ENCODE measurements around the gene RBM27. TPM values are rescaled to one million over a fixed set of nuclear protein-coding genes. Genes with fewer than 3 reads are reported as not detected.

RBM27 gene
- total and polyA plus RNA-seq, 4 donors, result 7.3 to 24.9 (median 16.8) TPM

- intact Hi-C loops (cut with DNase I), result no loop called here
- H3K36me3 ChIP-seq (ENCODE audit: control insufficient read depth in 1 of 2, insufficient read depth in 2 of 2, low read length in 1 of 2), result no peaks in the 10 kb centered on the region
- 8 to 11% methylated on average over 6 of the region's 6 CpGs for WGBS, 2 donors
These were observed 28.8 kb downstream of the RBM27 start for GRCh38 chr5:146232223-146232622.

GRCh38 chr5:146233441-146233840 is 30.0 kb downstream of the RBM27 start:
- no peaks in the 10 kb centered on the region for H3K36me3 ChIP-seq (ENCODE audit: control insufficient read depth in 1 of 2, insufficient read depth in 2 of 2, low read length in 1 of 2)
- DNase-seq, result peak in 1 of 2 donors; percentile 51

More at GRCh38 chr5:146232223-146232622, 28.8 kb downstream of the RBM27 start:
- Histone ChIP-seq H3K4me1 (ENCODE audit: control insufficient read depth in 1 of 2, insufficient read depth in 2 of 2, low read length in 2 of 2) (no peaks in the 10 kb centered on the region), H3K9me3 (ENCODE audit: control insufficient read depth, low read length) (no peaks in the 10 kb centered on the region), H3K4me3 (ENCODE audit: low read length in 2 of 2) (no peak overlapping the region), H3K27me3 (ENCODE audit: control insufficient read depth in 1 of 2, insufficient read depth in 2 of 2, low read length in 1 of 2) (no peaks in the 10 kb centered on the region), H3K27ac (ENCODE audit: low read depth in 1 of 2, low read length in 2 of 2) (peak overlapping the region in 1 of 2 donors; percentile 57)
- ATAC-seq (ENCODE audit: low FRiP score) (no peak), DNase-seq (no peak)

GRCh38 chr5:146238973-146239372 is 35.6 kb downstream of the RBM27 start:
- ATAC-seq (ENCODE audit: low FRiP score) (no peak), DNase-seq (no peak)
- no peaks in the 10 kb centered on the region for H3K36me3 ChIP-seq (ENCODE audit: control insufficient read depth in 1 of 2, insufficient read depth in 2 of 2, low read length in 1 of 2)
- H3K9me3 ChIP-seq (ENCODE audit: control insufficient read depth, low read length), result no peaks in the 10 kb centered on the region
- H3K4me3 ChIP-seq (ENCODE audit: low read length in 2 of 2), result no peak overlapping the region
- H3K27me3 ChIP-seq (ENCODE audit: control insufficient read depth in 1 of 2, insufficient read depth in 2 of 2, low read length in 1 of 2), result no peaks in the 10 kb centered on the region
- intact Hi-C loops (cut with DNase I), result no loop called here
- H3K27ac ChIP-seq (ENCODE audit: low read depth in 1 of 2, low read length in 2 of 2), result no peak overlapping the region
- peaks cover 0 to 4% of the 10 kb centered on the region in 2 donors for H3K4me1 ChIP-seq (ENCODE audit: control insufficient read depth in 1 of 2, insufficient read depth in 2 of 2, low read length in 2 of 2)
- 67 to 86% methylated on average over 1 of the region's 1 CpG for WGBS, 2 donors

More at GRCh38 chr5:146233441-146233840, 30.0 kb downstream of the RBM27 start:
- Histone ChIP-seq H3K9me3 (ENCODE audit: control insufficient read depth, low read length) (no peaks in the 10 kb centered on the region), H3K4me1 (ENCODE audit: control insufficient read depth in 1 of 2, insufficient read depth in 2 of 2, low read length in 2 of 2) (no peaks in the 10 kb centered on the region), H3K27ac (ENCODE audit: low read depth in 1 of 2, low read length in 2 of 2) (peak overlapping the region in 1 of 2 donors; percentile 48), H3K27me3 (ENCODE audit: control insufficient read depth in 1 of 2, insufficient read depth in 2 of 2, low read length in 1 of 2) (no peaks in the 10 kb centered on the region), H3K4me3 (ENCODE audit: low read length in 2 of 2) (no peak overlapping the region)
- intact Hi-C loops (cut with DNase I), result no loop called here
- ATAC-seq (ENCODE audit: low FRiP score), result peak; percentile 62
- 3 to 8% methylated on average over 5 of the region's 5 CpGs for WGBS, 2 donors

DNA sequence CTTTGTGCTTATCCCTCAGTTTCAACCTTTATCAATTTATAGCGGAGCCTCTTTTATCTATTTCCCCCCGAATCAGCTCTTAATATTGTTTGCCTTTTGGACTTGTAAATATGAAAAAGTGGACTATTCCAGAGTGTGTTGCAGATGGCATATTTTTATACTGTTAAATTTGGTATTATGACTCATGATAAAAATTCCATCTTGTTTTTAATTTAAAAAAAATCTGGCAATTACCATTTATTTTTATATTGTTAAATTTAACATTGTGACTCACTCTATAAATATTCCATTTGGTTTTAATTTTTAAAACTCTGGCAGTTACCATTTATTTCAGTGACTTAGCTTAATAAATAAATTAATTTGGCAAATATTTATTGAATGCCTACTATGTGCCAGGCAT is 37.5 kb downstream of the RBM27 start:
- peaks cover 0 to 4% of the 10 kb centered on the region in 2 donors for H3K4me1 ChIP-seq (ENCODE audit: control insufficient read depth in 1 of 2, insufficient read depth in 2 of 2, low read length in 2 of 2)
- peak overlapping the region in 1 of 2 donors; percentile 2 for H3K27ac ChIP-seq (ENCODE audit: low read depth in 1 of 2, low read length in 2 of 2)
- H3K36me3 ChIP-seq (ENCODE audit: control insufficient read depth in 1 of 2, insufficient read depth in 2 of 2, low read length in 1 of 2), result no peaks in the 10 kb centered on the region
- intact Hi-C loops (cut with DNase I), result loop anchor here (5.0 kb wide), 2 partner anchors 39 to 59 kb away; partner anchors contain the start of genes LARS1 (in 1 of the 2) and RBM27 (in 1 of the 2)
- H3K27me3 ChIP-seq (ENCODE audit: control insufficient read depth in 1 of 2, insufficient read depth in 2 of 2, low read length in 1 of 2), result no peaks in the 10 kb centered on the region
- DNase-seq (no peak), ATAC-seq (ENCODE audit: low FRiP score) (peak; percentile 40)
- H3K9me3 ChIP-seq (ENCODE audit: control insufficient read depth, low read length), result no peaks in the 10 kb centered on the region
- no peak overlapping the region for H3K4me3 ChIP-seq (ENCODE audit: low read length in 2 of 2)
- 0 to 8% methylated on average over 2 of the region's 2 CpGs for WGBS, 2 donors

- no peak overlapping the region for H3K27ac ChIP-seq (ENCODE audit: low read depth in 1 of 2, low read length in 2 of 2)
- ATAC-seq (ENCODE audit: low FRiP score), result no peak
- intact Hi-C loops (cut with DNase I), result loop anchor here (5.0 kb wide), 2 partner anchors 41 to 61 kb away; partner anchors contain the start of genes LARS1 (in 1 of the 2) and RBM27 (in 1 of the 2)
These were observed 39.8 kb downstream of the RBM27 start for GRCh38 chr5:146243247-146243646.

GRCh38 chr5:146248561-146248960 is 45.2 kb downstream of the RBM27 start:
- DNase-seq, result no peak
- Histone ChIP-seq H3K36me3 (ENCODE audit: control insufficient read depth in 1 of 2, insufficient read depth in 2 of 2, low read length in 1 of 2) (peaks cover 4% of the 10 kb centered on the region in 2 donors), H3K27me3 (ENCODE audit: control insufficient read depth in 1 of 2, insufficient read depth in 2 of 2, low read length in 1 of 2) (no peaks in the 10 kb centered on the region), H3K9me3 (ENCODE audit: control insufficient read depth, low read length) (no peaks in the 10 kb centered on the region), H3K27ac (ENCODE audit: low read depth in 1 of 2, low read length in 2 of 2) (no peak overlapping the region), H3K4me1 (ENCODE audit: control insufficient read depth in 1 of 2, insufficient read depth in 2 of 2, low read length in 2 of 2) (no peaks in the 10 kb centered on the region), H3K4me3 (ENCODE audit: low read length in 2 of 2) (no peak overlapping the region)
- no peak for ATAC-seq (ENCODE audit: low FRiP score)
- intact Hi-C loops (cut with DNase I), result no loop called here
- WGBS, 2 donors, result 95 to 97% methylated on average over 5 of the region's 5 CpGs

More at GRCh38 chr5:146243247-146243646, 39.8 kb downstream of the RBM27 start:
- 2 to 16% methylated on average over 3 of the region's 3 CpGs for WGBS, 2 donors
- Histone ChIP-seq H3K27me3 (ENCODE audit: control insufficient read depth in 1 of 2, insufficient read depth in 2 of 2, low read length in 1 of 2) (no peaks in the 10 kb centered on the region), H3K4me1 (ENCODE audit: control insufficient read depth in 1 of 2, insufficient read depth in 2 of 2, low read length in 2 of 2) (peaks cover 0 to 4% of the 10 kb centered on the region in 2 donors), H3K36me3 (ENCODE audit: control insufficient read depth in 1 of 2, insufficient read depth in 2 of 2, low read length in 1 of 2) (no peaks in the 10 kb centered on the region), H3K4me3 (ENCODE audit: low read length in 2 of 2) (no peak overlapping the region), H3K9me3 (ENCODE audit: control insufficient read depth, low read length) (no peaks in the 10 kb centered on the region)
- no peak for DNase-seq

DNA sequence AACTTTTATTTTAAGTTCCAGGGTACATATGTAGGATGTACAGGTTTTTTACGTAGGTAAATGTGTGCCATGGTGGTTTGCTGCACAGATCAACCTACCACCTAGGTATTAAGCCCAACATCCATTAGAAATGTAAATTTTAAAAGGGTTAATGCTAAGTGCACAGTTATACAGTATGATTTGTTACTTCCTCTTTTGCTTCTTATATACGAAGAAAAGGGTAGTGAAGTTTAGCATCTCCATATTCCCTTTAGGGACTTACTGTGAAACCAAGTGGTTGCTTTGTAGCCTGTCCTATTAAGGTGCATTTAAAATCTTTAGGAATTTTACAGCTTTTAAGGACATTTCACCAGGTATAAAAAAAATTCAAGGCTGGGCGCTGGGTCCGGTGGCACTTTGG is 46.4 kb downstream of the RBM27 start:
- intact Hi-C loops (cut with DNase I), result no loop called here

More for the DNA sequence above, 46.4 kb downstream of the RBM27 start:
- H3K4me1 ChIP-seq (ENCODE audit: control insufficient read depth in 1 of 2, insufficient read depth in 2 of 2, low read length in 2 of 2), result no peaks in the 10 kb centered on the region
- H3K9me3 ChIP-seq (ENCODE audit: control insufficient read depth, low read length), result no peaks in the 10 kb centered on the region
- H3K36me3 ChIP-seq (ENCODE audit: control insufficient read depth in 1 of 2, insufficient read depth in 2 of 2, low read length in 1 of 2), result peaks cover 4% of the 10 kb centered on the region in 2 donors
- no peaks in the 10 kb centered on the region for H3K27me3 ChIP-seq (ENCODE audit: control insufficient read depth in 1 of 2, insufficient read depth in 2 of 2, low read length in 1 of 2)
- H3K4me3 ChIP-seq (ENCODE audit: low read length in 2 of 2), result no peak overlapping the region
- ATAC-seq (ENCODE audit: low FRiP score), result no peak
- H3K27ac ChIP-seq (ENCODE audit: low read depth in 1 of 2, low read length in 2 of 2), result no peak overlapping the region
- no peak for DNase-seq
- 95 to 96% methylated on average over 4 of the region's 4 CpGs for WGBS, 2 donors

Other genes with a start within 250 kb of the RBM27 start
- under 1 TPM in 1 of 2 donors, not detected in 1; 0.87 TPM for gene PLAC8L1, start 98.0 kb upstream of the RBM27 start, total RNA-seq
- gene PLAC8L1, start 98.0 kb upstream of the RBM27 start, polyA plus RNA-seq, result under 1 TPM in 1 of 2 donors, not detected in 1; 0.84 TPM
- 100 to 1,000 TPM in 1 of 2 donors, 10 to 100 TPM in 1; 92.3 to 101 TPM for gene LARS1, start 21.0 kb upstream of the RBM27 start, total RNA-seq
- 10 to 100 TPM; 28.4 to 49.9 TPM for gene LARS1, start 21.0 kb upstream of the RBM27 start, polyA plus RNA-seq
- under 1 TPM; 0.15 to 0.16 TPM for gene POU4F3, start 135.2 kb downstream of the RBM27 start, total RNA-seq
- gene POU4F3, start 135.2 kb downstream of the RBM27 start, polyA plus RNA-seq, result under 1 TPM in 1 of 2 donors, not detected in 1; 0.64 TPM
- gene TCERG1, start 243.7 kb downstream of the RBM27 start, total RNA-seq, result 10 to 100 TPM; 57.2 to 68.7 TPM
- gene TCERG1, start 243.7 kb downstream of the RBM27 start, polyA plus RNA-seq, result 10 to 100 TPM; 11.1 to 29.7 TPM

Data from aorta (tissue), 5 donors.